Smooth muscle cell (in vitro differentiated cells): ENCODE data around the gene SAMHD1. TPM values are rescaled to one million over a fixed set of nuclear protein-coding genes. Genes with fewer than 3 reads are reported as not detected.

Experiments used
- DNase-seq: peaks from one replicate; lab custom pipeline; 2025; ENCODE audit not compliant: unreplicated experiment; lab: John Stamatoyannopoulos, UW
- H2AFZ ChIP-seq: fragments of 200-600 bp; sonication (generic); 2 replicates; pipeline ENCODE4 v1.6.0; 2016; ENCODE audit warnings: antibody characterized with exemption, low read depth, mild to moderate bottlenecking
- H3F3A ChIP-seq: fragments of 200-600 bp; sonication (generic); 2 replicates; pipeline ENCODE4 v1.6.0; 2017; ENCODE audit warnings: antibody characterized with exemption, low read depth
- H3K27ac ChIP-seq: fragments of 200-600 bp; sonication (generic); 2 replicates; pipeline ENCODE4 v1.5.1; 2016; ENCODE audit warnings: low read depth, mild to moderate bottlenecking
- H3K27me3 ChIP-seq: fragments of 200-600 bp; sonication (generic); 2 replicates; pipeline ENCODE4 v1.6.1; 2016; ENCODE audit warnings: low read depth, mild to moderate bottlenecking
- H3K36me3 ChIP-seq: fragments of 200-600 bp; sonication (generic); 2 replicates; pipeline ENCODE4 v1.5.1; 2016; ENCODE audit warnings: low read depth
- H3K4me1 ChIP-seq: fragments of 200-600 bp; sonication (generic); 2 replicates; pipeline ENCODE4 v1.5.1; 2016; ENCODE audit warnings: low read depth
- H3K4me2 ChIP-seq: fragments of 200-600 bp; sonication (generic); 2 replicates; pipeline ENCODE4 v1.6.0; 2016; ENCODE audit warnings: mild to moderate bottlenecking
- H3K4me3 ChIP-seq: fragments of 200-600 bp; sonication (generic); 2 replicates; pipeline ENCODE4 v1.5.1; 2016; ENCODE audit warnings: mild to moderate bottlenecking
- H3K79me2 ChIP-seq: fragments of 200-600 bp; sonication (generic); 2 replicates; pipeline ENCODE4 v1.6.0; 2016; ENCODE audit warnings: low read depth, mild to moderate bottlenecking
- H3K9ac ChIP-seq: fragments of 200-600 bp; sonication (generic); 2 replicates; pipeline ENCODE4 v1.6.0; 2016; ENCODE audit warnings: low read depth
- H3K9me3 ChIP-seq: fragments of 200-600 bp; sonication (generic); replicated peaks from 2 replicates; pipeline ENCODE4 v1.5.1; 2016; ENCODE audit warnings: low read depth
- H4K20me1 ChIP-seq: fragments of 200-600 bp; sonication (generic); 2 replicates; pipeline ENCODE4 v1.6.0; 2016; ENCODE audit warnings: low read depth
- CTCF ChIP-seq: fragments of 200-600 bp; sonication (generic); IDR thresholded peaks from 2 replicates; pipeline ENCODE4 v1.5.1; 2017; ENCODE audit warnings: borderline replicate concordance, mild to moderate bottlenecking, antibody characterized with exemption; ENCODE audit not compliant: insufficient read depth, poor library complexity, severe bottlenecking
- WGBS: methylation state at CpG from one replicate; pipeline ENCODE4 v1.1.7; 2016; ENCODE audit warnings: low lambda C conversion rate; 5-methylcytosine and 5-hydroxymethylcytosine counted together
- polyA plus RNA-seq: library from polyadenylated mRNA; unstranded; fragments of >200 nt; fragmentation: Nextera tagmentation; extraction: Ambion mirVana; gene quantifications from 2 replicates; pipeline ENCODE4 v1.2.1, GENCODE V29; 2016
- total RNA-seq: library from RNA; depleted of rRNA; stranded (reverse); fragments of >200 nt; gene quantifications from 2 replicates; pipeline ENCODE4 v1.2.3, GENCODE V29; 2014

Gene SAMHD1
- total and polyA plus RNA-seq, 2 experiments from 2014 or later = 2.1 to 4.6 TPM

GRCh38 chr20:36856691-36857635, 94.5 kb downstream of the SAMHD1 start:
- peaks cover 97% of the 10 kb centered on the region for H4K20me1 ChIP-seq
- H3K36me3 ChIP-seq = no peaks in the 10 kb centered on the region
- no peaks in the 10 kb centered on the region for H3K9me3 ChIP-seq
- H3K4me2 ChIP-seq = peak overlapping the region; percentile 2
- WGBS = 59% methylated on average over 17 of the region's 17 CpGs
- H2AFZ ChIP-seq = no peak overlapping the region
- TF ChIP-seq CTCF = no peak
- no peak overlapping the region for H3K9ac ChIP-seq
- H3K79me2 ChIP-seq = peaks cover 72% of the 10 kb centered on the region
- H3F3A ChIP-seq = peaks cover 7% of the 10 kb centered on the region
- no peaks in the 10 kb centered on the region for H3K27me3 ChIP-seq
- H3K4me3 ChIP-seq = no peak overlapping the region
- no peak overlapping the region for H3K27ac ChIP-seq
- DNase-seq = no peak
- peaks cover 15% of the 10 kb centered on the region for H3K4me1 ChIP-seq

- Histone ChIP-seq H2AFZ (no peak overlapping the region), H3F3A (peaks cover 7% of the 10 kb centered on the region), H3K79me2 (peaks cover 73% of the 10 kb centered on the region), H3K9ac (no peak overlapping the region), H3K9me3 (no peaks in the 10 kb centered on the region), H3K4me1 (peaks cover 8% of the 10 kb centered on the region), H3K4me3 (no peak overlapping the region), H3K27me3 (no peaks in the 10 kb centered on the region), H3K27ac (no peak overlapping the region), H4K20me1 (peaks cover 97% of the 10 kb centered on the region), H3K4me2 (peak overlapping the region; percentile 2), H3K36me3 (no peaks in the 10 kb centered on the region)
- 21% methylated on average over 3 of the region's 3 CpGs for WGBS
- TF ChIP-seq CTCF = no peak
- DNase-seq = no peak
Observed at GRCh38 chr20:36856195-36856594, 95.3 kb downstream of the SAMHD1 start.

GRCh38 chr20:36855241-36855657, 96.3 kb downstream of the SAMHD1 start:
- no peaks in the 10 kb centered on the region for H3K27me3 ChIP-seq
- no peak for TF ChIP-seq CTCF
- H3K27ac ChIP-seq = no peak overlapping the region
- no peak overlapping the region for H3K9ac ChIP-seq
- no peak overlapping the region for H3K4me3 ChIP-seq
- peaks cover 94% of the 10 kb centered on the region for H4K20me1 ChIP-seq
- peaks cover 3% of the 10 kb centered on the region for H3K36me3 ChIP-seq
- peaks cover 71% of the 10 kb centered on the region for H3K79me2 ChIP-seq
- peaks cover 7% of the 10 kb centered on the region for H3K4me1 ChIP-seq
- no peak overlapping the region for H3K4me2 ChIP-seq
- no peak overlapping the region for H2AFZ ChIP-seq
- WGBS = 94% methylated on average over 7 of the region's 7 CpGs
- DNase-seq = no peak
- H3K9me3 ChIP-seq = no peaks in the 10 kb centered on the region
- H3F3A ChIP-seq = peaks cover 7% of the 10 kb centered on the region
